Small intestine (tissue), 16 donors: ENCODE measurements around the gene ANKRD55. TPM values are rescaled to one million over a fixed set of nuclear protein-coding genes. Genes with fewer than 3 reads are reported as not detected.

ENCODE experiments used
- DNase-seq, 2 donors: peaks; one replicate each; pipeline versions ENCODE4 v3.0.0 to v3.0.0-alpha.2; 2013
- FAIRE-seq: peaks from 2 replicates; lab custom pipeline; 2012; peaks lifted over from hg19 to GRCh38; lab: Jason Lieb, UNC
- H3K27ac ChIP-seq, 3 donors: one replicate each; pipeline ENCODE4 v1.5.1; 2013; ENCODE audit warnings: low read length in 2 of 3, mild to moderate bottlenecking in 2 of 3, control low read depth in 1 of 3, inconsistent platforms in 1 of 3, low read depth in 1 of 3, moderate library complexity in 1 of 3
- H3K27me3 ChIP-seq, 3 donors: one replicate each; pipeline ENCODE4 v1.6.1; 2013; ENCODE audit warnings: low read length in 3 of 3, inconsistent platforms in 1 of 3; ENCODE audit not compliant: control insufficient read depth in 3 of 3, insufficient read depth in 3 of 3
- H3K36me3 ChIP-seq, 3 donors: one replicate each; pipeline ENCODE4 v1.6.1; 2013; ENCODE audit warnings: low read length in 3 of 3, inconsistent platforms in 1 of 3, low read depth in 1 of 3, mild to moderate bottlenecking in 1 of 3, moderate library complexity in 1 of 3; ENCODE audit not compliant: control insufficient read depth in 3 of 3, insufficient read depth in 2 of 3
- H3K4me1 ChIP-seq, 3 donors: one replicate each; pipeline ENCODE4 v1.6.1; 2013; ENCODE audit warnings: low read length in 2 of 3, inconsistent platforms in 1 of 3, low read depth in 1 of 3, mild to moderate bottlenecking in 1 of 3, moderate library complexity in 1 of 3; ENCODE audit not compliant: control insufficient read depth in 3 of 3, insufficient read depth in 2 of 3
- H3K4me3 ChIP-seq, 3 donors: one replicate each; pipeline ENCODE4 v1.5.1; 2013; ENCODE audit warnings: low read length in 3 of 3, control low read depth in 1 of 3, inconsistent platforms in 1 of 3, low read depth in 1 of 3, mild to moderate bottlenecking in 1 of 3, moderate library complexity in 1 of 3
- H3K9me3 ChIP-seq, 2 donors: one replicate each; pipeline ENCODE4 v1.6.1; 2013; ENCODE audit warnings: low read depth in 1 of 2, low read length in 1 of 2; ENCODE audit not compliant: control insufficient read depth in 2 of 2, insufficient read depth in 1 of 2
- WGBS, 3 donors: extraction: QIAGEN DNeasy Blood & Tissue Kit; methylation state at CpG; one replicate each; pipeline ENCODE4 v1.1.7; 2013; 5-methylcytosine and 5-hydroxymethylcytosine counted together
- long read RNA-seq, 10 donors: transcript quantifications; one replicate each; lab custom pipeline, GENCODE V29; 2026
- polyA plus RNA-seq, 4 donors: library from polyadenylated mRNA; stranded (reverse) in 3 of 4; unstranded in 1 of 4; fragments of 200-250 nt in 3 of 4; fragments of 120-200 nt in 1 of 4; gene quantifications; one replicate each; pipeline versions ENCODE4 v1.2.1 to v1.2.3, GENCODE V29; 2013
- donor health status: healthy with polysubstance abuse.
- donor health status: control.
- donor health status: control.
- donor health status: Bipolar disorder and iron deficiency.
- donor health status: healthy.

Gene ANKRD55
- under 1 TPM in 2 of 4 donors, not detected in 2; 0.10 to 0.13 TPM for polyA plus RNA-seq
- long read RNA-seq, donor 1: 0 reads
- long read RNA-seq, donor 2: 0 reads
- long read RNA-seq, donor 3: 0 reads
- long read RNA-seq, donor 4: 0 reads
- long read RNA-seq, donor 5: 0 reads
- long read RNA-seq, donor 6: 0 reads
- long read RNA-seq, donor 7: 0 reads
- long read RNA-seq, donor 8, partial matches to known transcripts: 0 of 1 reads
- long read RNA-seq, donor 8, other reads (novel, unspliced or antisense): 0 of 1 reads
- long read RNA-seq, donor 9: 0 reads
- long read RNA-seq, donor 10: 0 reads

GRCh38 chr5:56233230-56233629, at the start of gene ANKRD55:
TSS of gene ANKRD55 (minus strand) at chr5:56233330. CDS start at chr5:56232913, 417 bp downstream.
- Histone ChIP-seq H3K27me3 (peaks cover 0 to 4% (median 3%) of the 10 kb centered on the region in 3 donors), H3K4me1 (no peaks in the 10 kb centered on the region), H3K4me3 (no peak within 1 kb of the TSS), H3K36me3 (no peaks in the 10 kb centered on the region), H3K9me3 (no peaks in the 10 kb centered on the region), H3K27ac (no peak within 1 kb of the TSS)
- DNase-seq: no peak
- FAIRE-seq: no peak
- WGBS, 3 donors: 40 to 58% (median 50%) methylated on average over 8 of the region's 8 CpGs

- 88 to 97% (median 92%) methylated on average over 1 of the region's 1 CpG for WGBS, 3 donors
- Histone ChIP-seq H3K4me3 (no peak overlapping the region), H3K4me1 (peaks cover 0 to 11% (median 0%) of the 10 kb centered on the region in 3 donors), H3K27me3 (no peaks in the 10 kb centered on the region), H3K27ac (peak overlapping the region in 1 of 3 donors; percentile 16), H3K36me3 (no peaks in the 10 kb centered on the region), H3K9me3 (peaks cover 0 to 3% of the 10 kb centered on the region in 2 donors)
- DNase-seq (no peak), FAIRE-seq (no peak)
Measured at GRCh38 chr5:56282216-56282615, 49.1 kb upstream of the ANKRD55 start.

- FAIRE-seq: no peak
- H3K36me3 ChIP-seq: no peaks in the 10 kb centered on the region
- H3K9me3 ChIP-seq: peaks cover 0 to 3% of the 10 kb centered on the region in 2 donors
- no peak for DNase-seq
- no peak overlapping the region for H3K4me3 ChIP-seq
- H3K27me3 ChIP-seq: no peaks in the 10 kb centered on the region
- no peak overlapping the region for H3K27ac ChIP-seq
- WGBS, 3 donors: 79 to 85% (median 81%) methylated on average over 5 of the region's 5 CpGs
- H3K4me1 ChIP-seq: peaks cover 0 to 11% (median 0%) of the 10 kb centered on the region in 3 donors
Measured at GRCh38 chr5:56281489-56282165, 48.5 kb upstream of the ANKRD55 start.

GRCh38 chr5:56279979-56280378, 46.8 kb upstream of the ANKRD55 start:
- no peak overlapping the region for H3K4me3 ChIP-seq
- H3K27ac ChIP-seq: no peak overlapping the region
- peaks cover 0 to 11% (median 0%) of the 10 kb centered on the region in 3 donors for H3K4me1 ChIP-seq
- peaks cover 0 to 3% of the 10 kb centered on the region in 2 donors for H3K9me3 ChIP-seq
- FAIRE-seq (no peak), DNase-seq (no peak)
- WGBS, 3 donors: 30 to 60% (median 35%) methylated on average over 2 of the region's 2 CpGs
- H3K36me3 ChIP-seq: no peaks in the 10 kb centered on the region
- H3K27me3 ChIP-seq: no peaks in the 10 kb centered on the region

- Histone ChIP-seq H3K36me3 (no peaks in the 10 kb centered on the region), H3K4me3 (no peak overlapping the region), H3K27ac (no peak overlapping the region), H3K4me1 (peaks cover 0 to 11% (median 0%) of the 10 kb centered on the region in 3 donors), H3K27me3 (no peaks in the 10 kb centered on the region), H3K9me3 (peaks cover 0 to 3% of the 10 kb centered on the region in 2 donors)
- FAIRE-seq: no peak
- WGBS, 3 donors: 81 to 94% (median 86%) methylated on average over 6 of the region's 6 CpGs
- DNase-seq: no peak
Measured at GRCh38 chr5:56279291-56279690, 46.2 kb upstream of the ANKRD55 start.

- H3K27ac ChIP-seq: no peak overlapping the region
- FAIRE-seq: no peak
- 83 to 86% (median 85%) methylated on average over 7 of the region's 7 CpGs for WGBS, 3 donors
Measured at GRCh38 chr5:56278335-56278753, 45.2 kb upstream of the ANKRD55 start.

GRCh38 chr5:56277573-56277972, 44.4 kb upstream of the ANKRD55 start:
- H3K9me3 ChIP-seq: peaks cover 0 to 3% of the 10 kb centered on the region in 2 donors
- 69 to 89% (median 74%) methylated on average over 2 of the region's 2 CpGs for WGBS, 3 donors
- FAIRE-seq: no peak
- peaks cover 0 to under 1% (median 0%) of the 10 kb centered on the region in 3 donors for H3K4me1 ChIP-seq
- no peak for DNase-seq
- no peaks in the 10 kb centered on the region for H3K27me3 ChIP-seq
- H3K27ac ChIP-seq: no peak overlapping the region
- H3K4me3 ChIP-seq: no peak overlapping the region
- no peaks in the 10 kb centered on the region for H3K36me3 ChIP-seq

More at GRCh38 chr5:56278335-56278753, 45.2 kb upstream of the ANKRD55 start:
- H3K4me3 ChIP-seq: no peak overlapping the region
- no peaks in the 10 kb centered on the region for H3K36me3 ChIP-seq
- DNase-seq: no peak
- H3K27me3 ChIP-seq: no peaks in the 10 kb centered on the region
- H3K4me1 ChIP-seq: peaks cover 0 to 8% (median 0%) of the 10 kb centered on the region in 3 donors
- peaks cover 0 to 3% of the 10 kb centered on the region in 2 donors for H3K9me3 ChIP-seq

GRCh38 chr5:56273376-56273955, 40.3 kb upstream of the ANKRD55 start:
- H3K27ac ChIP-seq: no peak overlapping the region
- H3K4me3 ChIP-seq: no peak overlapping the region
- peak in 1 of 2 donors; percentile 47 for DNase-seq
- H3K36me3 ChIP-seq: no peaks in the 10 kb centered on the region
- peaks cover 0 to 3% (median 0%) of the 10 kb centered on the region in 3 donors for H3K4me1 ChIP-seq
- FAIRE-seq: no peak
- no peaks in the 10 kb centered on the region for H3K9me3 ChIP-seq
- H3K27me3 ChIP-seq: no peaks in the 10 kb centered on the region
- 60 to 63% (median 62%) methylated on average over 4 of the region's 4 CpGs for WGBS, 3 donors
